ENCODE data around the gene HYCC1. TPM values are rescaled to one million over a fixed set of nuclear protein-coding genes. Genes with fewer than 3 reads are reported as not detected.

The HYCC1 gene
- total RNA-seq, 1 donor from 2014 or later = 39.9 TPM

DNA sequence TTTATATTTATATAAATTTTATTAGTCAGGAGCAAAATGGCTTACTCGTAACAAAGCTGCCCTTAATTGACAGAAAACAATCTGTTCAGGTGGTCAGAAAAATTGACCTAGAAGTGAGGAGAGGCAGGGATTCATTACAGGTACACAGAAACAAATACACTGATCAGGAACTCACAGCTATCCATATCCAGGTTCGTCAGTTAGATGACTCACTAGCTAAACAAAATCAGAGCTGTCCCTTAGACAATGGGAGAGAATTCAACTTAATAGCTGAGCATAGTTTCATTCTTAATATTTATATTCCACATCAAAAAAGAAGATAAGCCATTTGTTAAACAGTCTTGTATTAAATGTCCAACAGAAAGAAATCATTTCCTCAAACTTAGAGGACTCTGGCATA is 41.7 kb downstream of the HYCC1 start:
- CTCF ChIA-PET = interaction anchor here (0.6 kb wide), 1 partner anchor 83 kb away, joined by 3 read pairs; no protein-coding TSS in a partner anchor
- POLR2A ChIA-PET = no interaction called here

DNA sequence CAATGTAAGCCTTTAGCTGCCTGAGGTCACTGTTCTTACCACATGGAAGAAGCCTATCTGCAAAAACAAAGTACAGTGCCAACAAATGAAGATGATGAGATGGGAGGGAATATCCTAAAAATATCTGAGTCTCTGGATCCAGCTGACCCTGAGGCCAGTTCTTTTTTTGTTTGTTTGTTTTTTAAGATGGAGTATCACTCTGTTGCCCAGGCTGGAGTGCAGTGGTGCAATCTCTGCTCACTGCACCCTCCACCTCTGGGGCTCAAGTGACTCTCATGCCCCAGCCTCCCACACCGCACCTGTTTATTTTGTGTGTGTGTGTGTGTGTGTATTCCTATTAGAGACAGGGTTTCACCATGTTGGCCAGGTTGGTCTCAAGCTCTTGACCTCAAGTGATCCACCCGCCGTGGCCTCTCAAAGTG is 44.9 kb downstream of the HYCC1 start:
- Mint-ChIP-seq H3K36me3 (ENCODE audit: low read depth) (peaks cover 35% of the 10 kb centered on the region), H3K27me3 (no peaks in the 10 kb centered on the region), H3K4me1 (no peaks in the 10 kb centered on the region), H3K9me3 (no peaks in the 10 kb centered on the region), H3K4me3 (no peak overlapping the region), H3K27ac (no peak overlapping the region)
- CTCF ChIA-PET = no interaction called here
- intact Hi-C loops (cut with micrococcal nuclease) = no loop called here
- POLR2A ChIA-PET = no interaction called here
- DNase-seq = no peak
- ATAC-seq (ENCODE audit: low read depth) = no peak
- TF ChIP-seq, protein P1, sequence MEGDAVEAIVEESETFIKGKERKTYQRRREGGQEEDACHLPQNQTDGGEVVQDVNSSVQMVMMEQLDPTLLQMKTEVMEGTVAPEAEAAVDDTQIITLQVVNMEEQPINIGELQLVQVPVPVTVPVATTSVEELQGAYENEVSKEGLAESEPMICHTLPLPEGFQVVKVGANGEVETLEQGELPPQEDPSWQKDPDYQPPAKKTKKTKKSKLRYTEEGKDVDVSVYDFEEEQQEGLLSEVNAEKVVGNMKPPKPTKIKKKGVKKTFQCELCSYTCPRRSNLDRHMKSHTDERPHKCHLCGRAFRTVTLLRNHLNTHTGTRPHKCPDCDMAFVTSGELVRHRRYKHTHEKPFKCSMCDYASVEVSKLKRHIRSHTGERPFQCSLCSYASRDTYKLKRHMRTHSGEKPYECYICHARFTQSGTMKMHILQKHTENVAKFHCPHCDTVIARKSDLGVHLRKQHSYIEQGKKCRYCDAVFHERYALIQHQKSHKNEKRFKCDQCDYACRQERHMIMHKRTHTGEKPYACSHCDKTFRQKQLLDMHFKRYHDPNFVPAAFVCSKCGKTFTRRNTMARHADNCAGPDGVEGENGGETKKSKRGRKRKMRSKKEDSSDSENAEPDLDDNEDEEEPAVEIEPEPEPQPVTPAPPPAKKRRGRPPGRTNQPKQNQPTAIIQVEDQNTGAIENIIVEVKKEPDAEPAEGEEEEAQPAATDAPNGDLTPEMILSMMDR (IDR thresholded peaks at IDR 0.05) = no peak

More for the DNA sequence above, 41.7 kb downstream of the HYCC1 start:
- Mint-ChIP-seq H3K36me3 (ENCODE audit: low read depth) (peaks cover 53% of the 10 kb centered on the region), H3K4me3 (no peak overlapping the region), H3K27ac (no peak overlapping the region), H3K27me3 (no peaks in the 10 kb centered on the region), H3K4me1 (no peaks in the 10 kb centered on the region), H3K9me3 (no peaks in the 10 kb centered on the region)
- intact Hi-C loops (cut with micrococcal nuclease) = no loop called here
- TF ChIP-seq, protein P1 (IDR thresholded peaks at IDR 0.05) = no peak
- no peak for DNase-seq
- ATAC-seq (ENCODE audit: low read depth) = no peak

Other genes with a start within 250 kb of the HYCC1 start
- 324 and 406 TPM in 2 replicates for gene TOMM7, start 191.3 kb downstream of the HYCC1 start, total RNA-seq
- gene KLHL7, start 91.7 kb upstream of the HYCC1 start, total RNA-seq = 12.2 and 13.4 TPM in 2 replicates
- gene NUP42, start 167.9 kb upstream of the HYCC1 start, total RNA-seq = 39.2 and 50.6 TPM in 2 replicates
- 0.76 and 1.1 TPM in 2 replicates for gene GPNMB, start 232.6 kb upstream of the HYCC1 start, total RNA-seq